ES-I3 (cell line): ENCODE data around the gene GEMIN2.
"Not testable (repeated sequence)": the region's sequence is repeated elsewhere in the genome, so short reads cannot be mapped to it uniquely, and the experiment has no call there.

Source experiments
- H3K36me3 ChIP-seq: 2 replicates; pipeline ENCODE4 v1.6.1; 2013; ENCODE audit warnings: mild to moderate bottlenecking, low read length, control low read depth, moderate library complexity; ENCODE audit not compliant: insufficient read depth
- H3K4me1 ChIP-seq: 2 replicates; pipeline ENCODE4 v1.6.1; 2013; ENCODE audit warnings: mild to moderate bottlenecking, control low read depth, low read length; ENCODE audit not compliant: insufficient read depth
- H3K9ac ChIP-seq: 2 replicates; pipeline ENCODE4 v1.6.1; 2013; ENCODE audit warnings: low read depth, mild to moderate bottlenecking, low read length, moderate library complexity
- H3K9me3 ChIP-seq: 2 replicates; pipeline ENCODE4 v1.6.1; 2013; ENCODE audit warnings: mild to moderate bottlenecking, low read length, moderate library complexity; ENCODE audit not compliant: control insufficient read depth, insufficient read depth

The GEMIN2 gene

GRCh38 chr14:39102265-39102968, 11.7 kb upstream of the GEMIN2 start:
- Histone ChIP-seq H3K4me1 (peaks cover 5% of the 10 kb centered on the region; the same call in 1 of the 2 replicates), H3K36me3 (no peaks in the 10 kb centered on the region), H3K9me3 (no peaks in the 10 kb centered on the region), H3K9ac (peak overlapping the region; percentile 86)

GRCh38 chr14:39102969-39103957, 10.9 kb upstream of the GEMIN2 start, which contains the start of gene SEC23A:
TSS of gene SEC23A (minus strand) at chr14:39103235. CDS start at chr14:39096118, 7,117 bp downstream.
- Histone ChIP-seq H3K9ac (peak within 1 kb of the TSS; percentile 86), H3K36me3 (no peaks in the 10 kb centered on the region), H3K9me3 (no peaks in the 10 kb centered on the region), H3K4me1 (peaks cover 5% of the 10 kb centered on the region; the same call in 1 of the 2 replicates)

- H3K36me3 ChIP-seq, H3K9me3 ChIP-seq, H3K4me1 ChIP-seq: not testable (repeated sequence)
- peak overlapping the region; percentile 86 for H3K9ac ChIP-seq
These were observed 9.9 kb upstream of the GEMIN2 start for GRCh38 chr14:39104078-39104801.

GRCh38 chr14:39107591-39107996, 6.5 kb upstream of the GEMIN2 start:
- no peak overlapping the region for H3K9ac ChIP-seq
- no peaks in the 10 kb centered on the region for H3K4me1 ChIP-seq
- H3K36me3 ChIP-seq: no peaks in the 10 kb centered on the region
- H3K9me3 ChIP-seq: no peaks in the 10 kb centered on the region

- H3K9ac ChIP-seq: no peak overlapping the region
- H3K4me1 ChIP-seq: no peaks in the 10 kb centered on the region; the same call in 1 of the 2 replicates
- no peaks in the 10 kb centered on the region for H3K36me3 ChIP-seq
- H3K9me3 ChIP-seq: no peaks in the 10 kb centered on the region
These were observed 5.3 kb upstream of the GEMIN2 start for GRCh38 chr14:39108791-39109190.

- H3K36me3 ChIP-seq: no peaks in the 10 kb centered on the region
- no peak overlapping the region for H3K9ac ChIP-seq
- no peaks in the 10 kb centered on the region; the same call in 1 of the 2 replicates for H3K4me1 ChIP-seq
- H3K9me3 ChIP-seq: no peaks in the 10 kb centered on the region
These were observed 4.0 kb upstream of the GEMIN2 start for GRCh38 chr14:39109893-39110715.

GRCh38 chr14:39113685-39114072, 444 bp upstream of the GEMIN2 start:
- Histone ChIP-seq H3K9ac (peak overlapping the region; percentile 98), H3K4me1 (no peaks in the 10 kb centered on the region; the same call in 1 of the 2 replicates), H3K36me3 (no peaks in the 10 kb centered on the region; the same call in 1 of the 2 replicates), H3K9me3 (no peaks in the 10 kb centered on the region)

- no peak overlapping the region for H3K9ac ChIP-seq
- no peaks in the 10 kb centered on the region for H3K4me1 ChIP-seq
- no peaks in the 10 kb centered on the region for H3K9me3 ChIP-seq
- peaks cover 10% of the 10 kb centered on the region for H3K36me3 ChIP-seq
These were observed 8.4 kb downstream of the GEMIN2 start for GRCh38 chr14:39122330-39123138.

- H3K4me1 ChIP-seq, H3K9ac ChIP-seq, H3K36me3 ChIP-seq, H3K9me3 ChIP-seq: not testable (repeated sequence)
These were observed 23.7 kb downstream of the GEMIN2 start for GRCh38 chr14:39137835-39138234.

GRCh38 chr14:39138440-39138839, 24.3 kb downstream of the GEMIN2 start:
- 0 out of 2 replicates have a peak, but pooled peaks cover 2% of the 10 kb centered on the region for H3K9me3 ChIP-seq
- peaks cover 7% of the 10 kb centered on the region for H3K36me3 ChIP-seq
- H3K4me1 ChIP-seq: no peaks in the 10 kb centered on the region
- H3K9ac ChIP-seq: no peak overlapping the region

GRCh38 chr14:39140170-39140569, 26.0 kb downstream of the GEMIN2 start:
- Histone ChIP-seq H3K4me1 (no peaks in the 10 kb centered on the region), H3K9me3 (0 out of 2 replicates have a peak, but pooled peaks cover 2% of the 10 kb centered on the region), H3K36me3 (peaks cover 7% of the 10 kb centered on the region), H3K9ac (no peak overlapping the region)

GRCh38 chr14:39141623-39142022, 27.5 kb downstream of the GEMIN2 start:
- H3K36me3 ChIP-seq, H3K9ac ChIP-seq, H3K4me1 ChIP-seq, H3K9me3 ChIP-seq: not testable (repeated sequence)

- H3K36me3 ChIP-seq, H3K4me1 ChIP-seq, H3K9ac ChIP-seq, H3K9me3 ChIP-seq: not testable (repeated sequence)
These were observed 29.1 kb downstream of the GEMIN2 start for GRCh38 chr14:39143226-39143625.
